SU-DHL-6 (cell line): Measurements from ENCODE around the gene STARD7.
"Not testable (repeated sequence)": the region's sequence is repeated elsewhere in the genome, so short reads cannot be mapped to it uniquely, and the experiment has no call there.

ENCODE experiments used
- H2AFZ ChIP-seq: fragments of 200-600 bp; sonication (generic); 2 replicates; pipeline ENCODE4 v1.6.1; 2014; ENCODE audit warnings: low read depth, mild to moderate bottlenecking, moderate library complexity, mixed read lengths, antibody characterized with exemption, low read length; ENCODE audit not compliant: severe bottlenecking
- H3F3A ChIP-seq: fragments of 200-600 bp; shearing (Covaris generic); 2 replicates; pipeline ENCODE4 v1.6.0; 2016; ENCODE audit warnings: antibody characterized with exemption, mild to moderate bottlenecking; ENCODE audit not compliant: insufficient read depth
- H3K27ac ChIP-seq: fragments of 200-600 bp; sonication (generic); 2 replicates; pipeline ENCODE4 v1.5.1; 2016; ENCODE audit warnings: low read depth, mild to moderate bottlenecking, low read length, moderate library complexity, mixed read lengths
- H3K27me3 ChIP-seq: fragments of 200-600 bp; sonication (generic), shearing (Covaris generic); 2 replicates; pipeline ENCODE4 v1.6.0; 2014; ENCODE audit warnings: mild to moderate bottlenecking, low read length
- H3K36me3 ChIP-seq: fragments of 200-600 bp; sonication (generic); 2 replicates; pipeline ENCODE4 v1.6.1; 2014; ENCODE audit warnings: mild to moderate bottlenecking, low read length, mixed read lengths
- H3K4me2 ChIP-seq: fragments of 300-600, 200-600 bp; shearing (Covaris generic), sonication (generic); 2 replicates; pipeline ENCODE4 v1.6.0; 2014; ENCODE audit warnings: low read length, low read depth, mild to moderate bottlenecking; ENCODE audit not compliant: poor library complexity, severe bottlenecking
- H3K4me3 ChIP-seq: fragments of 200-600 bp; sonication (generic); 2 replicates; pipeline ENCODE4 v1.5.1; 2014; ENCODE audit warnings: antibody characterized with exemption, low read length, mild to moderate bottlenecking, mixed read lengths; ENCODE audit not compliant: insufficient read depth, poor library complexity, severe bottlenecking
- H3K79me2 ChIP-seq: fragments of 200-600 bp; sonication (generic); 2 replicates; pipeline ENCODE4 v1.6.1; 2014; ENCODE audit warnings: mild to moderate bottlenecking, low read length, moderate library complexity; ENCODE audit not compliant: insufficient read depth
- H3K9ac ChIP-seq: fragments of 200-600 bp; sonication (generic); 2 replicates; pipeline ENCODE4 v1.7.0; 2014; ENCODE audit warnings: mild to moderate bottlenecking, low read length
- H3K9me2 ChIP-seq: fragments of 200-600 bp; sonication (generic); replicated peaks from 2 replicates; pipeline ENCODE4 v1.6.1; 2014; ENCODE audit warnings: low read length; ENCODE audit not compliant: insufficient read depth
- H3K9me3 ChIP-seq: fragments of 200-600 bp; sonication (generic); 2 replicates; pipeline ENCODE4 v1.6.1; 2014; ENCODE audit warnings: low read length, mixed read lengths; ENCODE audit not compliant: insufficient read depth
- H4K20me1 ChIP-seq: fragments of 200-600 bp; sonication (generic); 2 replicates; pipeline ENCODE4 v1.6.1; 2014; ENCODE audit warnings: low read depth, mild to moderate bottlenecking, antibody characterized with exemption, low read length, moderate library complexity, mixed read lengths
- CTCF ChIP-seq: fragments of 200-600 bp; sonication (generic); IDR thresholded peaks from one replicate; pipeline ENCODE4 v1.5.1; 2017; ENCODE audit warnings: antibody characterized with exemption, mild to moderate bottlenecking, low read length, moderate library complexity; ENCODE audit not compliant: insufficient read depth, poor library complexity, severe bottlenecking
- EZH2phosphoT487 ChIP-seq: fragments of 200-600 bp; sonication (generic), shearing (Covaris generic); conservative IDR thresholded peaks from 2 replicates; pipeline ENCODE4 v1.6.1; 2018; ENCODE audit warnings: mild to moderate bottlenecking, antibody characterized with exemption, low read length, moderate library complexity, mixed read lengths

Gene STARD7

GRCh38 chr2:96225016-96225533 is 16.4 kb upstream of the STARD7 start:
- Histone ChIP-seq H3K9me3 (no peaks in the 10 kb centered on the region), H3K9ac (peak overlapping the region; percentile 17; the same call in 1 of the 2 replicates), H3K79me2 (no peaks in the 10 kb centered on the region), H3K4me2 (peak overlapping the region; percentile 42), H3K27me3 (no peaks in the 10 kb centered on the region), H3K36me3 (no peaks in the 10 kb centered on the region), H3K9me2 (no peaks in the 10 kb centered on the region), H4K20me1 (no peaks in the 10 kb centered on the region), H3K4me3 (no peak overlapping the region), H2AFZ (peak overlapping the region; percentile 18), H3K27ac (peak overlapping the region; percentile 62), H3F3A (no peaks in the 10 kb centered on the region; the same call in 1 of the 2 replicates)
- TF ChIP-seq EZH2phosphoT487 (no peak), CTCF (no peak)

GRCh38 chr2:96221106-96221505 is 12.5 kb upstream of the STARD7 start:
- not testable (repeated sequence) for H2AFZ ChIP-seq

GRCh38 chr2:96219959-96220358 is 11.3 kb upstream of the STARD7 start:
- H3K4me3 ChIP-seq, H3K36me3 ChIP-seq, H3K9ac ChIP-seq, H3K4me2 ChIP-seq, H2AFZ ChIP-seq, H3F3A ChIP-seq, H3K27ac ChIP-seq, H3K27me3 ChIP-seq, H4K20me1 ChIP-seq, H3K79me2 ChIP-seq, H3K9me2 ChIP-seq, H3K9me3 ChIP-seq: not testable (repeated sequence)

More at GRCh38 chr2:96221106-96221505, 12.5 kb upstream of the STARD7 start:
- H3K4me2 ChIP-seq, H3K79me2 ChIP-seq, H3F3A ChIP-seq, H3K27ac ChIP-seq, H3K4me3 ChIP-seq, H3K9me3 ChIP-seq, H3K36me3 ChIP-seq, H3K9ac ChIP-seq, H3K9me2 ChIP-seq, H3K27me3 ChIP-seq, H4K20me1 ChIP-seq: not testable (repeated sequence)

GRCh38 chr2:96218508-96219131 is 10.0 kb upstream of the STARD7 start:
- no peaks in the 10 kb centered on the region for H3K79me2 ChIP-seq

More at GRCh38 chr2:96218508-96219131, 10.0 kb upstream of the STARD7 start:
- H3K27ac ChIP-seq = no peak overlapping the region
- no peak overlapping the region for H2AFZ ChIP-seq
- no peaks in the 10 kb centered on the region for H3K36me3 ChIP-seq
- no peaks in the 10 kb centered on the region for H4K20me1 ChIP-seq
- H3K9me3 ChIP-seq = no peaks in the 10 kb centered on the region
- TF ChIP-seq CTCF (no peak), EZH2phosphoT487 (no peak)
- no peaks in the 10 kb centered on the region for H3K27me3 ChIP-seq
- no peak overlapping the region for H3K4me3 ChIP-seq
- H3K4me2 ChIP-seq = no peak overlapping the region
- no peaks in the 10 kb centered on the region for H3F3A ChIP-seq
- no peaks in the 10 kb centered on the region for H3K9me2 ChIP-seq
- H3K9ac ChIP-seq = no peak overlapping the region
